ENCODE measurements around the gene HPCAL1.

HPCAL1 gene

GRCh38 chr2:10390369-10390801, 87.7 kb downstream of the HPCAL1 start:
- no peak for DNase-seq (ENCODE audit: low read depth)

DNA sequence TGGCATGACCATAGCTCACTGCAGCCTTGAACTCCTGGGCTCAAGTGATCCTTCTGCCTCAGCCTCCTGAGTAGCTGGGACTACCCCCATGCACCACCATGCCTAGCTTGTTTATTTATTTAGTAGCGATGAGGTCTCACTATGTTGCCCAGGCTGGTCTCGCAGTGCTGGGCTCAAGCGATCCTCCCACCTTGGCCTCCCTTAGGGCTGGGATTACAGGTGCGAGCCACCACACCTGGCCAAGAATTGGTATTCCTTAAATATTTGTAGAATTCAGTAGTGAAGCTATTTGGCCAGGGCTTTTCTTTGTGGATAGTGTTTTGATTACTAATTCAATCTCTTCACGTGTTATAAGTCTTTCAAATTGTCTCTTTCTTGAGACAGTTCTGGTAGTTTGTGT, 89.4 kb downstream of the HPCAL1 start:
- no peak for DNase-seq (ENCODE audit: low read depth)

- no peak for DNase-seq (ENCODE audit: low read depth)
Observed at GRCh38 chr2:10392548-10392947, 89.8 kb downstream of the HPCAL1 start.

- no peak for DNase-seq (ENCODE audit: low read depth)
Observed at GRCh38 chr2:10392951-10393639, 90.4 kb downstream of the HPCAL1 start.

GRCh38 chr2:10393640-10393982, 90.9 kb downstream of the HPCAL1 start:
- no peak for DNase-seq (ENCODE audit: low read depth)

GRCh38 chr2:10395893-10396292, 93.2 kb downstream of the HPCAL1 start:
- DNase-seq (ENCODE audit: low read depth), result no peak

DNA sequence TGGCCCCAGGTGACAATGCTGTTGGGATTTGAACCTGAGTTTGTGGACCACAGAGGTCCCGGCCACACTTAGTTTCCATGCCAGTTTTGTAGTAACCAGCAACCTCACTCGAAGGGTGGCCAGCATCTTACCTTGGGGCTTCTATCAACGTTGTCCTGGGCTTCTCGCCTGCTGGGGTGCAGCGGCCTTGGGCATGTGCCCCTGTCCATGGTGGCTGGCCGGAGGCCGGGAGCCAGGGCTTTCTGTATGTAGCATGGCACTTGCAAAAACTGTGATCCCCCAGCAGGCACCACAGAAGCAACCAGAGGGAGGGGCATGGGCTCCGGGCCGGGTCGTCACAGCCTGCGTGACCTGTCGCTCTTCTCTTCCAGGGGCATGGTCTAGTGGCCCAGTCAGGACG, 93.8 kb downstream of the HPCAL1 start:
- DNase-seq (ENCODE audit: low read depth), result no peak

- no peak for DNase-seq (ENCODE audit: low read depth)
Observed at GRCh38 chr2:10397297-10397875, 94.7 kb downstream of the HPCAL1 start.

- no peak for DNase-seq (ENCODE audit: low read depth)
Observed at GRCh38 chr2:10397878-10398277, 95.2 kb downstream of the HPCAL1 start.

GRCh38 chr2:10398496-10398895, 95.8 kb downstream of the HPCAL1 start:
- DNase-seq (ENCODE audit: low read depth), result no peak

- no peak for DNase-seq (ENCODE audit: low read depth)
Observed at GRCh38 chr2:10399358-10399757, 96.7 kb downstream of the HPCAL1 start.

- DNase-seq (ENCODE audit: low read depth), result no peak
Observed at GRCh38 chr2:10400002-10400401, 97.3 kb downstream of the HPCAL1 start.

DNA sequence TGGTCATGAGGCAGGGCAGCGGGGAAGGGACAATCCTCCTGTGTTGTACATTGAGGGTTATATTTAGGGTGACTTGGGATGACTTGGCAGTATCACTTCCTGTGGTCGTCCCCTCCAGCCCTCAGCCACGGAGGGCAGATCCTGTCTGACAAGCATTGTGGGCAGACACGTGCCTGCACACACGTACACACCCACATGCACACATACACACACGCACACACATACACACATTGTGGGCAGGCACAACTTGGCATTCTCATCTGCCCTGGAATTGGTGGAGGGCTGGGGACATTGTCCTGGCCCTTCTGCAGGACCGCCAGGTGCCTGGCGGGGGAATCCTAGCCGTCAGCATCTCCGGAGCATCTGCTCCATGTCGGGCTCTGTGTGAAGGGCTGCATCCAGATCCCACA, 97.9 kb downstream of the HPCAL1 start:
- no peak for DNase-seq (ENCODE audit: low read depth)

- no peak for DNase-seq (ENCODE audit: low read depth)
Observed at GRCh38 chr2:10400978-10401951, 98.6 kb downstream of the HPCAL1 start.

GRCh38 chr2:10402062-10402585, 99.4 kb downstream of the HPCAL1 start:
- no peak for DNase-seq (ENCODE audit: low read depth)

DNA sequence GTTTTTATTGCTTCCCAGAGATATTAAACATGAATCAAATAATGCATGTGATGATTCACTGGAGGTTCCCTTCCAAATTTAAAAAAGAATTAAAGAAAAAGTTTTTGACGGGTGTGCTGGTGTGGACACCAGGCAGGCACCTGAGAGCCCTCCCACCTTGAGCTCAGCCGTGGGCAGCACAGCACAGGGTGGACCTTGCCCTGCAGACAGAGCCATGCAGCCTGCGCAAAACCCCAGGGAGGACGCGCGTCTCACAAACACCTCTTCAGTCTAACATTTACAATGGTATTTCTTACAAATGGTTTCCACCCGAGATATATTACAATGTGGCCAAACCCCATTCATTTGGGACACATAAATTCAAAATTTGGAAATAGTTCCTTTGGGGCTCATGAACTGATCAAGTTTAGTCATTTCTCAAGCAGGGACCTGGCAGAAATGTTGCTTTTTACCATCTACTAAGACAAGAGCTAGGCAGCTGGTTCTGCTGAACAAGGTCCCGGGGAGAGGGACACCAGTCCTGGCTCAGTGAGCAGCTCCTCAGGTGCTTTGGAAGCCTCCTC, 100.0 kb downstream of the HPCAL1 start:
- no peak for DNase-seq (ENCODE audit: low read depth)

DNA sequence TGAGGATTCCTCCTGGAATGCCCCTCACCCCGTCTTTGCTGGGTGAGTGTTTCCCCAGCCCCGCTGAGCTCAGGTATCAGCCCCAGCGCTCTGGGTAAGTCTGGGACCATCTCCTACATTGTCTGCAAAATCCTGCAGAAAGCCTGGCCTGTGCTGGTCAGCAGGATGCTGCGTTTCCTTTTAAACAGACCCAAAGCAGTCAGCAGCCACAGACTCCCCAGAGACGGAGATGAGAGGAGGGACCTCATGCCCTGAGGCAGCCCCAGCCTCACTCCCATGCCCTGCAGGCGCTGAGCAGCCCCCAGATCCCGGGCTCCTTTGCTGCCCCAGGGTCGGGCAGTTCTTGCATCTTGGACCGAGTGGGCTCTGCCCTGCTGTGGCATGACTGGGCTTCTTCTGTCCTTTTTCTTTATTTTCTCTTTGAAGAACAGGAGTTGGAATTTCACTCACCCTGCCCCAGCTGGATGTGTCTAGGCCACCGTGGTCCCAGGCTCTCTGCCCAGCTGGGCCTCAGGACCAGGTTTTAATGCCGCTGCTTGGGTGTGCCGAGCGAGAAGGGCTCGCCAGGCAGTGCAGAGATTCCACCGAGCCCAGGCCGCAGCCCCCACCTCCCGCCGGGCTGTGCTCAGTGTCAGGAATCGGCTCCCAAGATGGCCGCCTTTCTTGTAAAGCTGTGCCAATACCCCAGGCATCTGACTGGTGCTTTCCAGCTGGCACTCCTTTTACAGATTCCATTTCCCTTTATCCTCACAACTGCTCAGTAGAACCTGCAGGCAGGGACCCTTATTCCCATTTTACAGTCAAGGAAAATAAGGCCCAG, 101.8 kb downstream of the HPCAL1 start:
- no peak for DNase-seq (ENCODE audit: low read depth)

- DNase-seq (ENCODE audit: low read depth), result no peak
Observed at GRCh38 chr2:10405448-10405847, 102.7 kb downstream of the HPCAL1 start.

DNA sequence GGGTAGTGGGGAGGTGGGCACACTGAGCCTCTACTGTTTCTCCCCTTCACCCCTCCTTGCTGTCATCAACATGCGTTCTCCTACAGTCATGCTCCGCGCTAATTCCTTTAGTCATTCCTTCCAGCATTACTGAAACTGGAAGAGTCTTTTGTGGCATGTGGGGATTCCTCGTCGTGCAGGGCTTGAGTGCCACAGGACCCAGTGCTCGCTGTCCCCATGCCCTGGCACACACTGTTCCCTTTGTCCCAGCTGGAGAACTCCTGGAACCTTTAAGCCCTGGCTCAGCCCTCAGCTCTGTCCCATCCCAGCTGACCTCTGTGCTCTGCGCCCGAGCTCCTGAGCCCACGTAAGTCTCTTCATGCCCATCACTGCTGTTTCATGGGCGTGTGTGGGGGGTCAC, 103.3 kb downstream of the HPCAL1 start:
- no peak for DNase-seq (ENCODE audit: low read depth)

GRCh38 chr2:10406491-10407188, 103.9 kb downstream of the HPCAL1 start:
- no peak for DNase-seq (ENCODE audit: low read depth)

- DNase-seq (ENCODE audit: low read depth), result no peak
Observed at GRCh38 chr2:10407432-10407831, 104.7 kb downstream of the HPCAL1 start.
